Neural cell (in vitro differentiated cells): Measurements from ENCODE around the gene ARHGEF26.

Experiments used
- EP300 ChIP-seq: fragments of 450-650 bp; conservative IDR thresholded peaks from 2 replicates; pipeline ENCODE4 v1.6.1; 2014; ENCODE audit warnings: antibody characterized with exemption, mild to moderate bottlenecking, moderate library complexity; ENCODE audit not compliant: poor library complexity, severe bottlenecking
- EZH2 ChIP-seq: fragments of 200-600, 300-800 bp; shearing (Covaris generic), sonication (generic); IDR thresholded peaks from 2 replicates; pipeline ENCODE4 v1.6.1; 2014; ENCODE audit warnings: antibody characterized with exemption, low read length, borderline replicate concordance, mild to moderate bottlenecking; ENCODE audit not compliant: insufficient read depth, poor library complexity, severe bottlenecking
- TF ChIP-seq, protein P1 (sequence below): fragments of 450-650 bp; IDR thresholded peaks from 2 replicates; pipeline ENCODE4 v1.5.1; 2014; ENCODE audit warnings: antibody characterized with exemption, mild to moderate bottlenecking, moderate library complexity; ENCODE audit not compliant: poor library complexity, severe bottlenecking

DNA sequence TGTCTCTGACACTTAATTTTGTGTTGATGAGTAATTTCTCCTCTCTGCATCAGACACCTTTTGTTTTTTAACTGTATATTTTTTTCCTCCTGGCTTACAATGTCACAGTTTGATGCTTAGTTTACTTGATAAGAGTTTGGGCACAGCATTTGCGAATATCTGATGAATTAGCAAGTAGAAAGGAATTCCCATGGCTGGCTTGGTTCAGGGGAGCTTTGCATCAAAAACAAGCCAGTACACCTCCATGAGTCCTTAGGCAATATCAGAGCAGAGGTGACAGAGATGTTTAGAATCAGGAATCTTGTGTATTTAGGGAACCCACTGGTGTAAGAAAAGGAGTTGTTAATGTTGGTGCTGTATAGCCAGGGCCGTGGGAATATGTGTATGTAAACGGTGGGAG, 9.3 kb downstream of the ARHGEF26 start:
- TF ChIP-seq EZH2, result no peak
- TF ChIP-seq, protein P1, sequence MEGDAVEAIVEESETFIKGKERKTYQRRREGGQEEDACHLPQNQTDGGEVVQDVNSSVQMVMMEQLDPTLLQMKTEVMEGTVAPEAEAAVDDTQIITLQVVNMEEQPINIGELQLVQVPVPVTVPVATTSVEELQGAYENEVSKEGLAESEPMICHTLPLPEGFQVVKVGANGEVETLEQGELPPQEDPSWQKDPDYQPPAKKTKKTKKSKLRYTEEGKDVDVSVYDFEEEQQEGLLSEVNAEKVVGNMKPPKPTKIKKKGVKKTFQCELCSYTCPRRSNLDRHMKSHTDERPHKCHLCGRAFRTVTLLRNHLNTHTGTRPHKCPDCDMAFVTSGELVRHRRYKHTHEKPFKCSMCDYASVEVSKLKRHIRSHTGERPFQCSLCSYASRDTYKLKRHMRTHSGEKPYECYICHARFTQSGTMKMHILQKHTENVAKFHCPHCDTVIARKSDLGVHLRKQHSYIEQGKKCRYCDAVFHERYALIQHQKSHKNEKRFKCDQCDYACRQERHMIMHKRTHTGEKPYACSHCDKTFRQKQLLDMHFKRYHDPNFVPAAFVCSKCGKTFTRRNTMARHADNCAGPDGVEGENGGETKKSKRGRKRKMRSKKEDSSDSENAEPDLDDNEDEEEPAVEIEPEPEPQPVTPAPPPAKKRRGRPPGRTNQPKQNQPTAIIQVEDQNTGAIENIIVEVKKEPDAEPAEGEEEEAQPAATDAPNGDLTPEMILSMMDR, result no peak
- TF ChIP-seq EP300, result no peak
